ACHN (cell line): ENCODE data around the gene TLR4.
A peak's percentile ranks its signal among the peaks of the same experiment; 100 is the strongest.

ENCODE experiments used
- DNase-seq: peaks from one replicate; pipeline ENCODE4 v3.0.0-alpha.2; 2015
- in situ Hi-C: cut with HindIII; loops from 2 replicates; pipeline ENCODE4 v1.10.0; 2017; ENCODE audit warnings: low sequenced_read_pairs, low pct_ligation_motif_present, low pct_unique_long_range_greater_than_20kb

Gene TLR4

DNA sequence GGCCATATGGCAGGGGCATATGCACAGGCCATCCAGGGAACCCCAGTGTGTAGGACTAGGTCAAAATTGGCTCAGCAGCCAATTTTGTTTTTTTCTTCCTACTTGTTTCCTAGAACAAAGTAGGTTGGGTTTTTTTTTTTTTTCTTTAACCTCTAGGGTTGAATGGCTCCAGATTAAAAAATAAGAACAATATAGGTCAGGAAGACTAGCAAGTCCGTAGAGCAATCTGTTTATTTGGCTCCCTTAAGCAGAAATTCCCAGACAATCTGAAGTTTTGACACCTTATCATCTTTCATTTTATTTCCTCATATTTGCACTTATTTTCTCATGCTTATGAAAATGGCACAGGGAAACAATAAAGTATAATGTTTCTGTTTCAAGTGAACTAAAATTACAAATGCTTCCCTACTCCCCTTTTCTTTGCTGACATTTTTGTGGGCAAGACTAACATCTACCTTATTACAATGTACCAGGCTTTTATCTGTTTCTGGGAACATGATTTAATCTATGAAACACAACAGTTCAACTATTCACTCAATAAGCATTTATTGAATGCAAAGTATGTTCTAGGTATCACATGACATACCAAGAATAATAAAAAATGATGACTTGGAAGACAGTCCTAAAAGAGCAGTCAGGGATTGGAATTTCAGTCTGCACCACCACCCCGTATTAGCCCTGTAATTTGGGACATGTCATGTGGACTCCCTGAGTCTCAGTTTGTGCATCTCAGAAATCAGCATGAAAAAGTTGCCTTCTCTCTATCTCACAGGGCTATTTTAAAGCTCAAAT is 30.5 kb downstream of the TLR4 start:
- in situ Hi-C loops: no loop called here
- no peak for DNase-seq

DNA sequence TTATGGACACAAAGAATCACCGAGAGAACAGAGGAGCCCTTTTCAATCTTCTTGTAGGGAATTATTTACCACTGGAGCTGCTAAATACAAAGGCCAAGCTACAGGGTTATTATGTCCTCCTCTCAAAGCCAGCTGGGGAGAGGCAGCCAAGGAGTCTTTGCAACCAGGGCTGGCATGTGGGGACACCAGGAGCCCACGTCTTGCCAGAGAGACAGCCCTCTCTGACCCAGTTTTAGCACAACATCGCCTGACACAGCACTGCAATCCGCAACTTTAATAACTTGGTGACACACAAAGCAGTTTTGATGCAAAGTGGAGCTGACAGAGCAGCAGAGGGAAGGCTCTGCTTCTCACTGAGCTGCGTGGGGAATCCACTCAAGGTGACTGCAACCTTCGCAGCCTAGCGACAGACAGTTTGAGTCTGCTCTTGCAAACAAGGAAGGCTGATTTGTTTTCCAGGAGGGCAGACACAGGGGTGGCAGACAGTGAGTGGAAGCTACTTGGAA is 33.6 kb downstream of the TLR4 start:
- in situ Hi-C loops: no loop called here
- DNase-seq: no peak

DNA sequence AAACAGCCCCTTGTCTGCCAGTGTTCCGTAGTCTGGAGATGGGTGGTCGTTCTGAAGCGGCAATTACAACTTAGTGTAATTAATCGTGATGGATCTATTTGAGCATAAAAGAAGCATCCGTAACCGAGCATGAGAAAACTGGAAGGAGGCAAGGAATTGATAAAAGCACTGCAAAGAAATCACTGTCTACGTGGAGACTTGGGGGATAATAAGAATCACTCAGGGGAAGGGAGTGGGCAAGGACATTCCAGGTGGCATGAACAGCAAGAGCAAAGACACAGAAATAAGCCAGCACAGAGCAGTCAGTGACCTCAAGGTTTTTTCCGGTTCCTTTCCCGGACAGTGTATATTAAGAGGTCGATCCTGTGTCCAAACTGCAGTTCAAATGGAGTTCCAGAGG is 35.0 kb downstream of the TLR4 start:
- in situ Hi-C loops: no loop called here

DNA sequence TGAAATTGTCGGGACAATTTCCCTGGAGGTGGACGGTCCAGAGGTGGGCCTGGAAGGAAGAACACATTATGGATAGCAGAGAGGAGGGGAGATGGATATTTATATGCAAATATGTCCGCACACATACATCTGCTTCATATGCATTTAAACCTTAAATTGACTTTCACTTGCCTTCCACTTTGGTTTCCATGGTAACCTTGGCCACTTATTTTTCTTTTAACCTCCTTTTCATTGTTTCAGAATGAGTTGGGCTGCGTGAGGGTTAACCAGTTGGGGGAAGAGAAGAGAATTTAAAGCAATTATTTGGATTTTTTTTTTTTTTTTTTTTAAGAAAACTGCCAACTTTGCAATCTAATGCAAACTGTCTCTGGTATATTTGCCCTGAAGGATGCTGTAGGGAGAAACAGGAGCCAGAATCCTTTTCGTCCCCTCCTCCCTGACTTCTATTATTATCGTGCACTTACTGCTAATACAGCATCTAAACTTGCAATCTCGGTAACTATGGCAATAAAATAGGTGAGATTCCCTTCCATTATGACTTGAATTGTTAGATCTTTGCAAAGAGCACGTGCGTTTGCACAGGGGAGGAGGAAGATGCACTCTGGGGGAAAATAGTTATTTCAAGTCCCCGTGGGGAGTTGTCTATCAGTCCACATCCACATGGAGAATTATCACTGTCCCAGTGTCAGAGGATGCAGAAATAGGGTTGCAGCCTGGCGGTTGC is 35.6 kb downstream of the TLR4 start:
- in situ Hi-C loops: no loop called here
- DNase-seq: no peak

More for the DNA sequence above, 35.0 kb downstream of the TLR4 start:
- no peak for DNase-seq

DNA sequence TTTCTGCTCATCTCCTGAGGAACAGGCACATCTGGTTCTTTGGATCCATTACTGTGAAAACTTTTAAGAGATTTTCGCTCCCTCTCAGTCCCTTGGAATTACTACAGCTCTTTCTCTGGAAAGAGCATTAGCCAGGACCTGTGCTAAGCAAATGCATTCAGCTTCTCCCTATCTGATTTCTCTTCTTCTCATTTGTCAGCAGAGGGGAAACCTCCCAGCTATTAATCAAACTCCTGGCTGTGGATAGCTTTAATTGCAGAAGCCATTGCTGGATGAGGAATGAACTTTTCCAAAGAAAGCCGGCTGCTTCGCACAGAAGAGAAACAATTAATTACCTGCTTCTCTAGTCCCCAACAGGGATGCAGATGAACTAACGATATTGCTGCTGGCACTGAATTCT is 37.9 kb downstream of the TLR4 start:
- DNase-seq: no peak
- in situ Hi-C loops: no loop called here

DNA sequence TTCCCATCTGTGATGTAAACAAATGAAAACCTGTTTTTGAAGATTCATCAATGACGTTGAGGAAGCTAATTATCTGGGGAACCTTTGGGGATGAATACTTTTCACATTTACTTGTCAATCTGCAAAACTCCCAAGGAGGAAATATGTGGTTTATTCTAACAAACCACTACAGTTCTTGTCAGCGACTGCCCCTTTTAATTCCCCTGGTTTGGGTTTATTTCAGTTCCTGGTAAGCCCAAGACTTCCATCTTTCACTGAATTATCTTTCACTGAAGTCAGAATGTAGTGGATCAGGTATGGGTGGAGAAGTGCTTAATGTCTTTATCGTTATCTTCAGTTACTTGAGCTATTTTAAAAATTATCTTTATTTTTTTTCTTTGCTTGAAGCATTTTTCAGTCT is 40.2 kb downstream of the TLR4 start:
- DNase-seq: no peak
- in situ Hi-C loops: no loop called here

DNA sequence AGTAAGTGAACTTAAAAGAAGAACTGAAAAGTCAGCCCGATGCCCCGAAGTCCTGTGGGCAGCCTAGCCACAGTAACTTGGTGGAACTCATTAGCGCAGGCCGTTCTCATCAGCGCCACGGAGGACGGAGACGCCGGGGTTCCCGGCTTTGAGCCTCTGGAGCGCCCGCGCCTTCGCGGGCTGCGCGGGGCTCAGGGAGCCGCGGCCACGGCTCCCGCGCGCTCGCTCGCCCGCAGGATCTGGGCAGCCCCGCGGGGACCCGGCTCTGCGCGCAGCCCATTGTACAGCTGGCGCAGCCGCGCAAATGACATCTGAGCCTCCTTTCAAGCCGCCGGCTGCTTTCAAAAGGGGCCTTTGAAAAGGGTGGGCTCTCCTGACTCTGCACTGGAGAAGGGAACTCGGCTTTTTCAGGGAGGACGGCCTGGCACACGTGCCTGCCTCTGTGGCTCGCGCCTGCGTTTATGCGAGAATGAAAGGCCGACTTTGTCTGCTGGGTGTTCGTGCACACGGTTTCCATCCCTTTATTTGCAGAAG is 40.7 kb downstream of the TLR4 start:
- in situ Hi-C loops: no loop called here
- DNase-seq: peak; percentile 3

DNA sequence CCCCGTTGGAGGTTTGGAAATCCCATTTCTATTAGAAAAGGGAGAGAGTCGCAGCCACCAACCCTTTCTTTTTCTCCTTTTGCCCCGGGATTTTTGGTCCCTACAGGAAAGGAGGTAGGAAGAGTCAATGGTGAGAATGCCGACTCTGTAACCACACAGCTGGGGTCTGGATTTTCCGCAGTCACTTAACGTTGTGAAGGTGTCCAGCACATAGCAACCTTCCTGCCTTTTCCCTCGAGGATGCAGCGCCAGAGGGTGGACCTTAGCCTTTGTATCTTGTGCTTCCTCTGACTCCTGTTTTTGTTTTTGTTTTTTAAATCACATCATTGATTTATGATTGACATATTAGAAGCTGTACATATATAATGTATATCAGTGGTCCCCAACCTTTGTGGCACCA is 41.4 kb downstream of the TLR4 start:
- DNase-seq: no peak
- in situ Hi-C loops: no loop called here

DNA sequence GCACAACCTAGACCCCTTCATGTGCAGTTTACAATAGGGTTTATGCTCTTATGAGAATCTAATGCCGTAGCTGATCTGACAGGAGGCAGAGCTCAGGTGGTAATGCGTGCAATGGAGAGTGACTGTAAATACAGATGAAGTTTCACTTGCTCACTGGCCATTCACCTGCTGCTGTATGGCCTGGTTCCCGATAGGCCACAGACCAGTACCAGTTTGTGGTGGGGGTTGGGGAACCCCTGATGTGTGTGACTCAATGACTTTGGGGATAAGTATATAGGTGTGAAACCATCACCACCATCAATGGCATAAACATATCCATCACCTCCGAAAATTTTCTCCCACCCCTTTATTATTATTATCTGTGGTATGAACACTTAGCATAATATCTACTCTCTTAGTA is 42.1 kb downstream of the TLR4 start:
- DNase-seq: no peak
- in situ Hi-C loops: no loop called here

DNA sequence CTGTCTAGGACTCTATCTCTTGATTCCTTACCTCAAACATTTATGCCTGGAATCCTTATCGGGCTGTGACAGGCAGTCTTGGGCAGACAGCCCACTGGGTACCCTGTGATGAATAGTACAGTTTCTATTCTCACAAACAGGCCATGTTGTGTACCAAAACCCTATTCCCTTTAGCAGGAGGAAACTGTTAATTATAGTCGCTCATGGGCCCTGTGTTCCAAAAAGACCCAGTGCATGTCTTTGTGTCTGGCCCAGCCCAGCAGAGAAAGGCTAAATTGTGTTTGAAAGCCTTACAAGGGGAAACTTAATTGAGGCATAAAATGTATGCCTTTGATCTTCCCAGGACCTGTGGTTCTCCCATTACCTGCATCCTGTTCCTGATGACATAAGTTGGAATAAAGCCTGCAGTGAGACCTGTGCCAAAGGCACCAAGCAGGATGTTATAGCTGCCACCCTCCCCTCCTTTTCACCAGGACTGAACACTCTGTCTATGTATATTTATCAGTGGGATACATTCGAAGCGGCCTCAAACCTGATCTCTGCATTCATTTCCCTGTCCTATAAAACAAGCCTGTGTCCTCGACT is 43.3 kb downstream of the TLR4 start:
- no peak for DNase-seq
- in situ Hi-C loops: no loop called here

DNA sequence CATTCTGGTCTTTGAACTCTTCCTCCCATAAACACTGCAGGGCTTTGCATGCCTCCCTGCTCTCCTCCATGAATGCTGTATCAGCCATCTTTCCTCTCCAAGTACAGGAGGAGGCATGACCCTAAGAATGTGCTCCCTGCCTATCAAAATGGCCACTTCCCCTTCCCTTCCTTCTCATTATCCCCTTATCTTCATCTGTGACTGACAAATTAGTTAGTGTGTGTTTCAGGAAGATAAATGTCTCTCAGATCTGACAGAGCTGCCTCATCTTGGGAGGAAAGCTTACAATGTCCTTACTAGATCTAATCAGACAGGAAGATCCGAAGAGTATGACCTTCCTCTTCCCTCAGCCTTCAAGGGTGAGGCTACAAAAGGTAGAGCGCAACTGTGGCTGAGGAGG is 46.2 kb downstream of the TLR4 start:
- in situ Hi-C loops: no loop called here
- DNase-seq: no peak

DNA sequence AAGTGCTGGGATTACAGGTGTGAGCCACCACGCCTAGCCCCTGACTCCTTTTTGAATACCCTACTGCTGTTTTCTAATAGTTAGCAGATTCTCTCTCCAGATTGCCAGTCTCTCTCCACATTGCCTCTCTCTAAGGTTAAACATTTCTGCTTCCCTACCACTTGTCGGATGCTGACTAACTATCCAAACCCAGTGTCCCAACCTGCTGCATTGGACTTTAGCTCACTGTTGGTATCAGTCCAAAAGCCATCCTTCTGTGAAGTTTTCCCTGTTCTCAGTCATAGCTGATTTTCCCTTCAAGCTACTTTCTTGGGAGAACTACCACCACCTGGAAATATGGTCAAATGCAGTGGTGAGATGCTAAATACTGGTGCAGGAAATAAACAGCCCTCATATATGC is 48.7 kb downstream of the TLR4 start:
- DNase-seq: no peak
- in situ Hi-C loops: no loop called here

DNA sequence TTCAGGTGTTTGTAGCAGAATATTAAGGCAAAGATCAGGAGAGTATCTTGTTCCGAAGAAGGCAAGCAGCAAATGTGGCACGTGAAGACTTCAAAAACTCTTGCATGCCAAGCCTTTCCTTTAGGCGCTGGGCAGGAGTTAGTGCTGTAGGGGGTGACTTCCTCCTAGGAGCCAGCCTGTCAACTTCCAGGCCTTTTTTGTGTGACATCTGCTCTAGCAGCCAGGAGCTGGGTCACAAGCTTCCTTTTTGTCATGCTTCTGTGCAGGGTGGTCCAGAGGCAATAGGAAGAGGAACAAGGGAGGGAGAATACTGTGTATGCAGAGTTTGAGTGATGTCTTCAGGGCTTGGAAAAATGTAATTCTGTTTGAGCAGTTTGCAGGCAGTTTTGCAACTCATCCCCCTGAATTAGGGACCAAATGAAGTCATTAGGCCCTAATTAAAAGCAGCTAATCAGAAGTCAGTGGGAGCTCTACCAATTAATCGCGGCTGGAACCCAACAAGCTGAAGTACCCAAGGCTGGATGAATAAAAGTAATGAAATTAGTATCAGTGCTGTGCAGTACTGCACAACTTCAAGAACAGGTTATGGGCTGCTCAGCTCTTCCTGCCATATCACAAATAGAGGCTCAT is 53.5 kb downstream of the TLR4 start:
- in situ Hi-C loops: no loop called here
- no peak for DNase-seq

DNA sequence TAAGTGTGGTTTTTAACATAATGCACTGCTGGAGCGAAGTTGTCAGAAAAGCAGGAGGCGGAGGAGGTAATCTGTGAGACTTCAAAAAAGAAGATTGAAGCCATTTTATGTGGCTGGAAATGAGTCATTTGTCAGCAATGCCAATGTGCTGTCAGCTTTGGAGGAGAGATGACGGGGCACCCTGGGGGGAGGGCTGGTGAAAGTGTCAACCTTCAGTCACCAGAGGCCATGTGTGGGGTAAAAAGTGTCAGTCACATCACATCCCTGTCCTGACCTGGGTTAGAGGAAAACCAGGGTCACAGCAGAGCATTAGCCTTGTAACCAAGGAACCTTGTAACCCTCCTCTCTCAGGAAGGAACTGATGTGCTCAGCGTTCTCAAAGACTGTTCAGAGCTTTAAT is 59.1 kb downstream of the TLR4 start:
- in situ Hi-C loops: no loop called here
- peak; percentile 25 for DNase-seq

DNA sequence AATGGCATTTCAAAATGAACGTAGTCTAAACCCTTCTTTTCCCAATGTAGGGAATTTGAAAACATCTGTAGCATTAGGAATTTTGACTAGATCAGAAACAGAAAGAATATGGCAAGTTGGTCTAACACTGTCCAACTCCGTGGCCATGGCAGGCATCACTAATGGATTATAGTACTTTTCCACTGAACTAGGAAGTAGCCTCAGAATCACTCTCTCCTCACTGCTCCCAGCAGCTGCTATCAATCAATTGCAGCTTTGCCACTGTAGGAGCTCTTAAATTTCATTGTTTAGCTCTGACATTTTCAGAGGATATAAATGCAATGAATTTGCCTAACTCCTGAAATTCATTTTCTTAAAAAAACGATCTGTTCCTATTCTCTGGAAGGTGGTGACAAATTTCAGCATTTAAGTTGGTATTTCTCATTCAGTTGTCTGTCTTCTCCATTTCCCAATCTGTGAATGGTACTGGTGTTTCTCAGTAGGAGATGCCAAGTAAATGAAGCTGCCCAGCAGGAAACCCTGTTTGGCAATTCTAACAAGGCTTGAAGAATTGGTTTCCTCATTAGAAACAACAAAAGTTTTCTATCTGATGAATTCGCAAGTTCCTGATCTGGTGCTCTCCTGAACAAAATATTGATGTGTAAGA is 64.7 kb downstream of the TLR4 start:
- in situ Hi-C loops: no loop called here
- no peak for DNase-seq

DNA sequence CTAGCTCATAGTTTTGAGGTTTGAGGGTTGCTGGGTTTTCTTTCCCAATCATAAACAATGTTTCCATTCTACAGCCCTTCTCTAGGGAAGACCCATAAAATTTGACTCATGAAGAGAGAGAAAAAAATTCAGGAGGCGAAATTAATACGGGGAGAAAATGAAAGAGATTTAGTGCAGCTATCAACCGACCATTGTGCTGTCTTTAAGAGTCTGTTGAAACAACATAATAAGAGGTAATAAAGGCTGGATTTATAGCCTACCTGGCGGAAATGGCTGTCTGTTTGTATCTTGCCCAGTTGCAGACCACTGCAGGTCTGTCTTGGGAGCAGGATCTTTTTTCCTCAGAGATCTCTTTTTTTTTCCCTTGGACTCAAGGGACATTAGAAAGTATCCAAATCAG is 66.9 kb downstream of the TLR4 start:
- in situ Hi-C loops: no loop called here
- no peak for DNase-seq

DNA sequence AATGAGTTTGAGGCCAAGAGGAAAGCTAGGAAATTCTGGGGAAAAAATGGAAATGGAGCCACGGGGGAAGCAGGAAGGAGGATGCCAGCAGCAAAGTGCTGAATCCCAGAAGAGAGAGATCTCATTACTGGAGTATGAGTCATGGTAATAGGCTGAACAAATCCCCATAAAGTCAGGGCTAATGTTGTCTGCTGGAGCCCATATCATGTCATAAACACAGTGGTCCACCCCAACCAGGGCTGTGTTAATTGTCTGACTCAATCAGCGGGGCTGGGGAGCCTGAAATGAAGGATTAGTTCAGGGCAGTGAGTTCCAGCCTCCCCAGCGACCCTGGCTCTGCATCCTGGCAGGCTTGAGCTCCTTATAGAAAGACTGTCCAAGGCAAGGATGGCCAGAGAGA is 68.8 kb downstream of the TLR4 start:
- DNase-seq: peak; percentile 11
- in situ Hi-C loops: no loop called here
